ENCODE results near the gene ELAVL2.

ELAVL2 gene

GRCh38 chr9:23698161-23698560 lies 127.9 kb downstream of the ELAVL2 start:
- TF ChIP-seq CTCF (IDR thresholded peaks at IDR 0.05; ENCODE audit: borderline replicate concordance, insufficient read depth, low read depth, low read length) = no peak
- H3K4me3 ChIP-seq (ENCODE audit: low read depth, low read length) = no peak overlapping the region

GRCh38 chr9:23695572-23695971 lies 130.5 kb downstream of the ELAVL2 start:
- TF ChIP-seq CTCF (IDR thresholded peaks at IDR 0.05; ENCODE audit: borderline replicate concordance, insufficient read depth, low read depth, low read length) = no peak
- no peak overlapping the region for H3K4me3 ChIP-seq (ENCODE audit: low read depth, low read length)

- TF ChIP-seq CTCF (IDR thresholded peaks at IDR 0.05; ENCODE audit: borderline replicate concordance, insufficient read depth, low read depth, low read length) = no peak
- no peak overlapping the region for H3K4me3 ChIP-seq (ENCODE audit: low read depth, low read length)
Observed at GRCh38 chr9:23693374-23693773, 132.7 kb downstream of the ELAVL2 start.

- H3K4me3 ChIP-seq (ENCODE audit: low read depth, low read length) = no peak overlapping the region
- no peak for TF ChIP-seq CTCF (IDR thresholded peaks at IDR 0.05; ENCODE audit: borderline replicate concordance, insufficient read depth, low read depth, low read length)
Observed at GRCh38 chr9:23686896-23687295, 139.1 kb downstream of the ELAVL2 start.

- TF ChIP-seq CTCF (IDR thresholded peaks at IDR 0.05; ENCODE audit: borderline replicate concordance, insufficient read depth, low read depth, low read length) = no peak
Observed at GRCh38 chr9:23686257-23686656, 139.8 kb downstream of the ELAVL2 start.

GRCh38 chr9:23683611-23684061 lies 142.4 kb downstream of the ELAVL2 start:
- TF ChIP-seq CTCF (IDR thresholded peaks at IDR 0.05; ENCODE audit: borderline replicate concordance, insufficient read depth, low read depth, low read length) = no peak
- no peak overlapping the region for H3K4me3 ChIP-seq (ENCODE audit: low read depth, low read length)

More at GRCh38 chr9:23686257-23686656, 139.8 kb downstream of the ELAVL2 start:
- no peak overlapping the region for H3K4me3 ChIP-seq (ENCODE audit: low read depth, low read length)

- TF ChIP-seq CTCF (IDR thresholded peaks at IDR 0.05; ENCODE audit: borderline replicate concordance, insufficient read depth, low read depth, low read length) = no peak
- no peak overlapping the region for H3K4me3 ChIP-seq (ENCODE audit: low read depth, low read length)
Observed at GRCh38 chr9:23682891-23683431, 143.1 kb downstream of the ELAVL2 start.

All from GM12875 (cell line).